ENCODE measurements around the gene NEB. TPM values are rescaled to one million over a fixed set of nuclear protein-coding genes. Genes with fewer than 3 reads are reported as not detected.

The NEB gene
- total and polyA plus RNA-seq, 3 donors from 2014 or later: 5.5 to 18.6 (median 5.7) TPM

- intact Hi-C loops (cut with DNase I; ENCODE audit: low total_unique reads): no loop called here
- WGBS, 2 donors: 87 to 94% methylated on average over 1 of the region's 1 CpG
- no peaks in the 10 kb centered on the region for H3K27me3 ChIP-seq
- no peak overlapping the region for H3K4me3 ChIP-seq
- no peaks in the 10 kb centered on the region for H3K4me1 ChIP-seq
- H3K36me3 ChIP-seq (ENCODE audit: low read depth, missing control alignments): no peaks in the 10 kb centered on the region
- no peaks in the 10 kb centered on the region for H3K9me3 ChIP-seq
- no peak for TF ChIP-seq POLR2A (IDR thresholded peaks at IDR 0.05)
- TF ChIP-seq CTCF (IDR thresholded peaks at IDR 0.05): no peak
- DNase-seq: no peak
- H3K27ac ChIP-seq: no peak overlapping the region
Measured at GRCh38 chr2:151691631-151692030, 42.6 kb downstream of the NEB start.

GRCh38 chr2:151688719-151689118 lies 45.6 kb downstream of the NEB start:
- no peaks in the 10 kb centered on the region for H3K27me3 ChIP-seq
- H3K36me3 ChIP-seq (ENCODE audit: low read depth, missing control alignments): no peaks in the 10 kb centered on the region
- 90 to 93% methylated on average over 2 of the region's 2 CpGs for WGBS, 2 donors
- H3K4me1 ChIP-seq: no peaks in the 10 kb centered on the region
- H3K27ac ChIP-seq: no peak overlapping the region
- no peak for TF ChIP-seq CTCF (IDR thresholded peaks at IDR 0.05)
- TF ChIP-seq POLR2A (IDR thresholded peaks at IDR 0.05): no peak
- no peak for DNase-seq
- intact Hi-C loops (cut with DNase I; ENCODE audit: low total_unique reads): no loop called here
- no peaks in the 10 kb centered on the region for H3K9me3 ChIP-seq
- H3K4me3 ChIP-seq: no peak overlapping the region

GRCh38 chr2:151682459-151683003 lies 51.7 kb downstream of the NEB start:
- Histone ChIP-seq H3K27ac (no peak overlapping the region), H3K36me3 (ENCODE audit: low read depth, missing control alignments) (no peaks in the 10 kb centered on the region), H3K27me3 (no peaks in the 10 kb centered on the region), H3K9me3 (no peaks in the 10 kb centered on the region), H3K4me3 (no peak overlapping the region), H3K4me1 (no peaks in the 10 kb centered on the region)
- 66 to 68% methylated on average over 4 of the region's 4 CpGs for WGBS, 2 donors
- intact Hi-C loops (cut with DNase I; ENCODE audit: low total_unique reads): no loop called here
- no peak for DNase-seq
- TF ChIP-seq CTCF (IDR thresholded peaks at IDR 0.05) (no peak), POLR2A (IDR thresholded peaks at IDR 0.05) (no peak)

GRCh38 chr2:151681051-151681450 lies 53.2 kb downstream of the NEB start:
- DNase-seq: no peak
- TF ChIP-seq POLR2A (IDR thresholded peaks at IDR 0.05) (no peak), CTCF (IDR thresholded peaks at IDR 0.05) (no peak)
- intact Hi-C loops (cut with DNase I; ENCODE audit: low total_unique reads): no loop called here
- Histone ChIP-seq H3K4me1 (no peaks in the 10 kb centered on the region), H3K27ac (no peak overlapping the region), H3K9me3 (no peaks in the 10 kb centered on the region), H3K36me3 (ENCODE audit: low read depth, missing control alignments) (no peaks in the 10 kb centered on the region), H3K27me3 (no peaks in the 10 kb centered on the region), H3K4me3 (no peak overlapping the region)
- 81 to 91% methylated on average over 3 of the region's 3 CpGs for WGBS, 2 donors

GRCh38 chr2:151679994-151680393 lies 54.3 kb downstream of the NEB start:
- Histone ChIP-seq H3K4me3 (no peak overlapping the region), H3K27me3 (no peaks in the 10 kb centered on the region), H3K27ac (no peak overlapping the region), H3K9me3 (no peaks in the 10 kb centered on the region), H3K4me1 (no peaks in the 10 kb centered on the region), H3K36me3 (ENCODE audit: low read depth, missing control alignments) (no peaks in the 10 kb centered on the region)
- no peak for TF ChIP-seq POLR2A (IDR thresholded peaks at IDR 0.05)
- WGBS, 2 donors: 61 to 80% methylated on average over 1 of the region's 1 CpG
- no peak for DNase-seq
- intact Hi-C loops (cut with DNase I; ENCODE audit: low total_unique reads): no loop called here
